ENCODE results near the gene BOC. TPM values are rescaled to one million over a fixed set of nuclear protein-coding genes. Genes with fewer than 3 reads are reported as not detected.

Gene BOC
- total and polyA plus RNA-seq, 2 experiments from 2014 or later = 18.4 to 21.6 TPM

GRCh38 chr3:113255854-113256615 is 44.7 kb downstream of the BOC start:
- Histone ChIP-seq H3K27me3 (replicated peaks; ENCODE audit: insufficient read depth) (no peaks in the 10 kb centered on the region), H3K4me3 (no peak overlapping the region), H3K9me2 (ENCODE audit: insufficient read depth) (no peaks in the 10 kb centered on the region), H3K4me1 (ENCODE audit: insufficient read depth) (peaks cover 14% of the 10 kb centered on the region), H3K79me2 (ENCODE audit: insufficient read depth) (no peaks in the 10 kb centered on the region), H3K4me2 (ENCODE audit: unreplicated experiment) (no peak overlapping the region), H3F3A (ENCODE audit: insufficient read depth) (peaks cover 15% of the 10 kb centered on the region), H2AFZ (no peak overlapping the region), H4K20me1 (ENCODE audit: insufficient read depth) (no peaks in the 10 kb centered on the region), H3K9ac (no peak overlapping the region), H3K36me3 (ENCODE audit: low read depth) (0 out of 2 replicates have a peak, but pooled peaks cover 6% of the 10 kb centered on the region), H3K27ac (no peak overlapping the region), H3K9me3 (ENCODE audit: low read depth) (no peaks in the 10 kb centered on the region)
- DNase-seq = no peak
- in situ Hi-C loops (cut with MboI) = no loop called here
- no peak for TF ChIP-seq EZH2phosphoT487 (IDR thresholded peaks at IDR 0.05; ENCODE audit: insufficient read depth, low read depth)
- no peak for TF ChIP-seq EZH2 (IDR thresholded peaks at IDR 0.05; ENCODE audit: insufficient read depth, poor library complexity, severe bottlenecking)
- WGBS, 2 experiments (ENCODE audit: low coverage in 1 of 2, low lambda C conversion rate in 2 of 2, missing lambda C conversion rate in 2 of 2) = 98 to 99% methylated on average over 7 of the region's 7 CpGs

- Histone ChIP-seq H3K9ac (peak overlapping the region; percentile 28; the same call in 1 of the 2 replicates), H2AFZ (peak overlapping the region; percentile 64), H3K4me3 (peak overlapping the region; percentile 23; the same call in 1 of the 2 replicates), H3K27me3 (replicated peaks; ENCODE audit: insufficient read depth) (no peaks in the 10 kb centered on the region), H3F3A (ENCODE audit: insufficient read depth) (peaks cover 15% of the 10 kb centered on the region), H4K20me1 (ENCODE audit: insufficient read depth) (no peaks in the 10 kb centered on the region), H3K36me3 (ENCODE audit: low read depth) (0 out of 2 replicates have a peak, but pooled peaks cover 5% of the 10 kb centered on the region), H3K27ac (peak overlapping the region; percentile 61), H3K79me2 (ENCODE audit: insufficient read depth) (no peaks in the 10 kb centered on the region), H3K4me2 (ENCODE audit: unreplicated experiment) (peak overlapping the region; percentile 44), H3K4me1 (ENCODE audit: insufficient read depth) (peaks cover 19% of the 10 kb centered on the region), H3K9me3 (ENCODE audit: low read depth) (no peaks in the 10 kb centered on the region), H3K9me2 (ENCODE audit: insufficient read depth) (no peaks in the 10 kb centered on the region)
- TF ChIP-seq EZH2phosphoT487 (IDR thresholded peaks at IDR 0.05; ENCODE audit: insufficient read depth, low read depth) (no peak), EZH2 (IDR thresholded peaks at IDR 0.05; ENCODE audit: insufficient read depth, poor library complexity, severe bottlenecking) (no peak)
- in situ Hi-C loops (cut with MboI) = no loop called here
- DNase-seq = peak; percentile 73
- 21 to 28% methylated on average over 4 of the region's 4 CpGs for WGBS, 2 experiments (ENCODE audit: low coverage in 1 of 2, low lambda C conversion rate in 2 of 2, missing lambda C conversion rate in 2 of 2)
Observed at GRCh38 chr3:113258361-113258760, 47.0 kb downstream of the BOC start.

GRCh38 chr3:113259196-113259595 is 47.8 kb downstream of the BOC start:
- in situ Hi-C loops (cut with MboI) = no loop called here
- Histone ChIP-seq H3K9me2 (ENCODE audit: insufficient read depth) (no peaks in the 10 kb centered on the region), H3F3A (ENCODE audit: insufficient read depth) (peaks cover 15% of the 10 kb centered on the region), H3K4me2 (ENCODE audit: unreplicated experiment) (no peak overlapping the region), H4K20me1 (ENCODE audit: insufficient read depth) (no peaks in the 10 kb centered on the region), H3K36me3 (ENCODE audit: low read depth) (0 out of 2 replicates have a peak, but pooled peaks cover 5% of the 10 kb centered on the region), H3K9me3 (ENCODE audit: low read depth) (no peaks in the 10 kb centered on the region), H3K27ac (no peak overlapping the region), H3K9ac (no peak overlapping the region), H3K27me3 (replicated peaks; ENCODE audit: insufficient read depth) (no peaks in the 10 kb centered on the region), H3K79me2 (ENCODE audit: insufficient read depth) (no peaks in the 10 kb centered on the region), H3K4me3 (no peak overlapping the region), H2AFZ (no peak overlapping the region), H3K4me1 (ENCODE audit: insufficient read depth) (peaks cover 19% of the 10 kb centered on the region)
- no peak for DNase-seq
- WGBS, 2 experiments (ENCODE audit: low coverage in 1 of 2, low lambda C conversion rate in 2 of 2, missing lambda C conversion rate in 2 of 2) = 46 to 56% methylated on average over 2 of the region's 2 CpGs
- TF ChIP-seq EZH2phosphoT487 (IDR thresholded peaks at IDR 0.05; ENCODE audit: insufficient read depth, low read depth) (no peak), EZH2 (IDR thresholded peaks at IDR 0.05; ENCODE audit: insufficient read depth, poor library complexity, severe bottlenecking) (no peak)

GRCh38 chr3:113261063-113261625 is 49.8 kb downstream of the BOC start:
- H3F3A ChIP-seq (ENCODE audit: insufficient read depth) = peaks cover 9% of the 10 kb centered on the region
- H2AFZ ChIP-seq = no peak overlapping the region
- H3K79me2 ChIP-seq (ENCODE audit: insufficient read depth) = no peaks in the 10 kb centered on the region
- in situ Hi-C loops (cut with MboI) = no loop called here
- no peaks in the 10 kb centered on the region for H4K20me1 ChIP-seq (ENCODE audit: insufficient read depth)
- H3K4me1 ChIP-seq (ENCODE audit: insufficient read depth) = peaks cover 19% of the 10 kb centered on the region
- H3K4me2 ChIP-seq (ENCODE audit: unreplicated experiment) = no peak overlapping the region
- H3K27me3 ChIP-seq (replicated peaks; ENCODE audit: insufficient read depth) = no peaks in the 10 kb centered on the region
- no peaks in the 10 kb centered on the region for H3K9me3 ChIP-seq (ENCODE audit: low read depth)
- no peak for DNase-seq
- no peak for TF ChIP-seq EZH2 (IDR thresholded peaks at IDR 0.05; ENCODE audit: insufficient read depth, poor library complexity, severe bottlenecking)
- TF ChIP-seq EZH2phosphoT487 (IDR thresholded peaks at IDR 0.05; ENCODE audit: insufficient read depth, low read depth) = no peak
- WGBS, 2 experiments (ENCODE audit: low coverage in 1 of 2, low lambda C conversion rate in 2 of 2, missing lambda C conversion rate in 2 of 2) = 41 to 47% methylated on average over 6 of the region's 6 CpGs
- no peaks in the 10 kb centered on the region for H3K9me2 ChIP-seq (ENCODE audit: insufficient read depth)
- no peak overlapping the region for H3K9ac ChIP-seq
- H3K27ac ChIP-seq = no peak overlapping the region
- 0 out of 2 replicates have a peak, but pooled peaks cover 5% of the 10 kb centered on the region for H3K36me3 ChIP-seq (ENCODE audit: low read depth)
- no peak overlapping the region for H3K4me3 ChIP-seq
